MCF 10A (cell line): ENCODE data around the gene SMPD1. TPM values are rescaled to one million over a fixed set of nuclear protein-coding genes. Genes with fewer than 3 reads are reported as not detected.
A peak's percentile ranks its signal among the peaks of the same experiment; 100 is the strongest.

ENCODE experiments used
- BruUV-seq: library from RNA; stranded (reverse); fragments of 400-500 nt; replicated peaks from 2 replicates; lab custom pipeline; 2021; lab: Mats Ljungman, UMichigan
- CTCF ChIA-PET: fragments of 300-600 bp; sonication (Branson Sonifier 250); formaldehyde crosslinking; extraction: SDS; loops from one replicate; lab custom pipeline; 2021; ENCODE audit warnings: antibody characterized with exemption, inconsistent platforms; lab: Yijun Ruan, JAX
- POLR2A ChIA-PET: fragments of 300-600, 350-650 bp; sonication (Branson Sonifier 250); formaldehyde crosslinking; extraction: SDS; loops from one replicate; lab custom pipeline; 2020; ENCODE audit warnings: antibody characterized with exemption, inconsistent platforms; lab: Yijun Ruan, JAX
- DNase-seq: peaks from one replicate; pipeline ENCODE4 v3.0.0-alpha.2; 2018; ENCODE audit not compliant: unreplicated experiment
- H3K27ac Mint-ChIP-seq: one replicate; pipeline ENCODE4 v1.8.0; 2022; ENCODE audit warnings: mild to moderate bottlenecking, low read depth, mixed read lengths; ENCODE audit not compliant: unreplicated experiment
- H3K27me3 Mint-ChIP-seq: one replicate; pipeline ENCODE4 v1.8.0; 2022; ENCODE audit warnings: mixed read lengths; ENCODE audit not compliant: insufficient read depth, unreplicated experiment
- H3K36me3 Mint-ChIP-seq: one replicate; pipeline ENCODE4 v1.8.0; 2022; ENCODE audit warnings: mild to moderate bottlenecking, moderate library complexity, mixed read lengths; ENCODE audit not compliant: insufficient read depth, unreplicated experiment
- H3K4me1 Mint-ChIP-seq: one replicate; pipeline ENCODE4 v1.8.0; 2022; ENCODE audit warnings: mixed read lengths; ENCODE audit not compliant: insufficient read depth, unreplicated experiment
- H3K4me3 Mint-ChIP-seq: one replicate; pipeline ENCODE4 v1.8.0; 2022; ENCODE audit warnings: mild to moderate bottlenecking, moderate library complexity, mixed read lengths; ENCODE audit not compliant: unreplicated experiment
- H3K9me3 Mint-ChIP-seq: one replicate; pipeline ENCODE4 v1.8.0; 2022; ENCODE audit warnings: mixed read lengths; ENCODE audit not compliant: unreplicated experiment
- intact Hi-C: fragments of 100-400 bp; cut with micrococcal nuclease; formaldehyde crosslinking; loops from 2 replicates; pipeline ENCODE4 v1.14.1; 2022
- total RNA-seq: library from RNA; stranded (reverse); gene quantifications from 2 replicates; pipeline ENCODE4 v1.2.3, GENCODE V29; 2022
- TF ChIP-seq, protein P1 (sequence below): fragments of 200-600 bp; IDR thresholded peaks from one replicate; pipeline ENCODE4 v1.8.0; 2022; ENCODE audit warnings: antibody characterized with exemption, mild to moderate bottlenecking; ENCODE audit not compliant: unreplicated experiment

Gene SMPD1
- total RNA-seq, 1 experiment from 2014 or later, result 15.0 TPM

- Mint-ChIP-seq H3K9me3 (no peaks in the 10 kb centered on the region), H3K36me3 (no peaks in the 10 kb centered on the region), H3K27me3 (no peaks in the 10 kb centered on the region), H3K4me1 (peaks cover 1% of the 10 kb centered on the region), H3K4me3 (no peak overlapping the region), H3K27ac (no peak overlapping the region)
- DNase-seq, result no peak
- intact Hi-C loops, result loop anchor here (2.0 kb wide), 1 partner anchor 112 kb away; no protein-coding TSS in a partner anchor
- POLR2A ChIA-PET, result interaction anchor here (0.6 to 0.9 kb wide), 2 partner anchors 46 to 340 kb away, joined by 3 to 4 read pairs; no protein-coding TSS in a partner anchor
- TF ChIP-seq, protein P1, sequence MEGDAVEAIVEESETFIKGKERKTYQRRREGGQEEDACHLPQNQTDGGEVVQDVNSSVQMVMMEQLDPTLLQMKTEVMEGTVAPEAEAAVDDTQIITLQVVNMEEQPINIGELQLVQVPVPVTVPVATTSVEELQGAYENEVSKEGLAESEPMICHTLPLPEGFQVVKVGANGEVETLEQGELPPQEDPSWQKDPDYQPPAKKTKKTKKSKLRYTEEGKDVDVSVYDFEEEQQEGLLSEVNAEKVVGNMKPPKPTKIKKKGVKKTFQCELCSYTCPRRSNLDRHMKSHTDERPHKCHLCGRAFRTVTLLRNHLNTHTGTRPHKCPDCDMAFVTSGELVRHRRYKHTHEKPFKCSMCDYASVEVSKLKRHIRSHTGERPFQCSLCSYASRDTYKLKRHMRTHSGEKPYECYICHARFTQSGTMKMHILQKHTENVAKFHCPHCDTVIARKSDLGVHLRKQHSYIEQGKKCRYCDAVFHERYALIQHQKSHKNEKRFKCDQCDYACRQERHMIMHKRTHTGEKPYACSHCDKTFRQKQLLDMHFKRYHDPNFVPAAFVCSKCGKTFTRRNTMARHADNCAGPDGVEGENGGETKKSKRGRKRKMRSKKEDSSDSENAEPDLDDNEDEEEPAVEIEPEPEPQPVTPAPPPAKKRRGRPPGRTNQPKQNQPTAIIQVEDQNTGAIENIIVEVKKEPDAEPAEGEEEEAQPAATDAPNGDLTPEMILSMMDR, result no peak
- no TSS peak for BruUV-seq
- CTCF ChIA-PET, result interaction anchor here (0.6 to 8.8 kb wide), 100 partner anchors 10 to 1220 kb away, joined by 3 to 176 read pairs (median 5); partner anchors contain the start of genes APBB1, ARFIP2, CAVIN3 and CCKBR
Observed at GRCh38 chr11:6362185-6362872, 27.9 kb upstream of the SMPD1 start.

- no TSS peak for BruUV-seq
- peak; percentile 81 for DNase-seq
- Mint-ChIP-seq H3K36me3 (no peaks in the 10 kb centered on the region), H3K27me3 (no peaks in the 10 kb centered on the region), H3K9me3 (no peaks in the 10 kb centered on the region), H3K4me3 (no peak overlapping the region), H3K4me1 (no peaks in the 10 kb centered on the region), H3K27ac (no peak overlapping the region)
- ChIA-PET POLR2A (interaction anchor here (0.9 kb wide), 1 partner anchor 46 kb away, joined by 3 read pairs; no protein-coding TSS in a partner anchor), CTCF (interaction anchor here (0.6 to 8.8 kb wide), 121 partner anchors 10 to 1243 kb away, joined by 3 to 176 read pairs (median 4); partner anchors contain the start of genes APBB1, ARFIP2, CAVIN3 and CCKBR)
- intact Hi-C loops, result loop anchor here (1.0 to 2.0 kb wide), 3 partner anchors 65 to 340 kb away; no protein-coding TSS in a partner anchor
- TF ChIP-seq, protein P1, result peak; percentile 82
Observed at GRCh38 chr11:6362873-6363678, 27.2 kb upstream of the SMPD1 start.

DNA sequence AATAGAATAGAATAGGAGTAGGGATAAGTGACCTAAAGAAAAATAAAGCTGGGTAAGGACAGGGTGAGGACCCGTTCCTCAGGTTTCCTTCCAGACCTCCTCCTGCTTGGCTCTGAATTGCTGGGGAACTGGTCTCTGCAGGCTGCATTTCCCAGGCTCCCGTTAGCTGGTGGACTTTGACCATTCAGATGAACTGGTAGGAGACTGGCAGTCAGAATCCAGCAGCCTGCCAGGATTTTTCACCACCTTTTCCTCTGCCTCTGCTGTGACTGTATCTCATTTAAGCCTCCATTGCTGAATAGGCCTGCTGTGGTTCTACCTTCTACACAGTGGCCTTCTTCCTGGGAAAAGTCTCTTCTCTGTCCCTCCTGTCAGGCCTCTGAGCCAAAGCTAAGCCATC, 24.6 kb upstream of the SMPD1 start:
- H3K4me1 Mint-ChIP-seq, result no peaks in the 10 kb centered on the region
- no peaks in the 10 kb centered on the region for H3K27me3 Mint-ChIP-seq
- H3K9me3 Mint-ChIP-seq, result no peaks in the 10 kb centered on the region
- ChIA-PET CTCF (interaction anchor here (0.6 to 7.5 kb wide), 8 partner anchors 10 to 114 kb away, joined by 3 to 140 read pairs (median 4); no protein-coding TSS in a partner anchor), POLR2A (interaction anchor here (0.6 kb wide), 1 partner anchor 58 kb away, joined by 4 read pairs; no protein-coding TSS in a partner anchor)
- H3K4me3 Mint-ChIP-seq, result no peak overlapping the region
- TF ChIP-seq, protein P1, result no peak
- no peaks in the 10 kb centered on the region for H3K36me3 Mint-ChIP-seq
- DNase-seq, result no peak
- no peak overlapping the region for H3K27ac Mint-ChIP-seq
- intact Hi-C loops, result no loop called here
- no TSS peak for BruUV-seq
